OCI-LY1 (cell line): Measurements from ENCODE around the gene FLAD1.
A peak's percentile ranks its signal among the peaks of the same experiment; 100 is the strongest.

Experiments used
- H2AFZ ChIP-seq: fragments of 200-600 bp; sonication (generic), shearing (Covaris generic); 2 replicates; pipeline ENCODE4 v1.6.0; 2014; ENCODE audit warnings: antibody characterized with exemption, mild to moderate bottlenecking, low read length
- H3F3A ChIP-seq: fragments of 200-600 bp; sonication (generic), shearing (Covaris generic); 2 replicates; pipeline ENCODE4 v1.6.0; 2014; ENCODE audit warnings: mild to moderate bottlenecking, antibody characterized with exemption, low read length, moderate library complexity; ENCODE audit not compliant: insufficient read depth
- H3K27ac ChIP-seq: fragments of 200-600 bp; sonication (generic); 2 replicates; pipeline ENCODE4 v1.5.1; 2014; ENCODE audit warnings: low read length, mixed run types, mild to moderate bottlenecking, low read depth; ENCODE audit not compliant: poor library complexity, severe bottlenecking
- H3K27me3 ChIP-seq: fragments of 200-600 bp; sonication (generic); 2 replicates; pipeline ENCODE4 v1.6.0; 2014; ENCODE audit warnings: antibody characterized with exemption, mild to moderate bottlenecking, low read length, moderate library complexity; ENCODE audit not compliant: insufficient read depth
- H3K36me3 ChIP-seq: fragments of 200-600 bp; sonication (generic); 2 replicates; pipeline ENCODE4 v1.6.1; 2014; ENCODE audit warnings: mild to moderate bottlenecking, antibody characterized with exemption, low read length, moderate library complexity, mixed read lengths; ENCODE audit not compliant: insufficient read depth
- H3K4me1 ChIP-seq: fragments of 200-600 bp; sonication (generic); 2 replicates; pipeline ENCODE4 v1.5.1; 2014; ENCODE audit warnings: mild to moderate bottlenecking, low read length, moderate library complexity; ENCODE audit not compliant: insufficient read depth, severe bottlenecking
- H3K4me2 ChIP-seq: fragments of 200-600 bp; sonication (generic), shearing (Covaris generic); 2 replicates; pipeline ENCODE4 v1.6.1; 2014; ENCODE audit warnings: low read length
- H3K4me3 ChIP-seq: fragments of 200-600 bp; sonication (generic); 2 replicates; pipeline ENCODE4 v1.5.1; 2014; ENCODE audit warnings: low read length, low read depth, mild to moderate bottlenecking, mixed read lengths; ENCODE audit not compliant: poor library complexity, severe bottlenecking
- H3K79me2 ChIP-seq: fragments of 200-600 bp; shearing (Covaris generic); 2 replicates; pipeline ENCODE4 v1.6.1; 2016; ENCODE audit warnings: mixed run types, low read length, mixed read lengths; ENCODE audit not compliant: insufficient read depth
- H3K9ac ChIP-seq: fragments of 200-600 bp; sonication (generic), shearing (Covaris generic); 2 replicates; pipeline ENCODE4 v1.6.1; 2014; ENCODE audit warnings: mild to moderate bottlenecking, low read length, mixed read lengths
- H3K9me2 ChIP-seq: fragments of 200-600 bp; sonication (generic), shearing (Covaris generic); 2 replicates; pipeline ENCODE4 v1.6.1; 2014; ENCODE audit warnings: low read depth, mild to moderate bottlenecking, low read length, mixed read lengths
- H3K9me3 ChIP-seq: fragments of 200-600 bp; shearing (Covaris generic); 2 replicates; pipeline ENCODE4 v1.6.1; 2014; ENCODE audit warnings: low read length, mixed read lengths
- H4K20me1 ChIP-seq: fragments of 200-600 bp; sonication (generic), shearing (Covaris generic); 2 replicates; pipeline ENCODE4 v1.6.0; 2016; ENCODE audit warnings: mild to moderate bottlenecking, low read length; ENCODE audit not compliant: insufficient read depth
- EZH2 ChIP-seq: fragments of 200-600 bp; sonication (generic), shearing (Covaris generic); IDR thresholded peaks from 2 replicates; pipeline ENCODE4 v1.8.0; 2017; ENCODE audit warnings: borderline replicate concordance, mixed run types, mild to moderate bottlenecking, antibody characterized with exemption, low read length, moderate library complexity, mixed read lengths
- TF ChIP-seq, protein P1 (sequence below): fragments of 200-600 bp; sonication (generic), shearing (Covaris generic); IDR thresholded peaks from 2 replicates; pipeline ENCODE4 v1.5.1; 2017; ENCODE audit warnings: mild to moderate bottlenecking, antibody characterized with exemption, low read length, moderate library complexity, mixed read lengths

Gene FLAD1

DNA sequence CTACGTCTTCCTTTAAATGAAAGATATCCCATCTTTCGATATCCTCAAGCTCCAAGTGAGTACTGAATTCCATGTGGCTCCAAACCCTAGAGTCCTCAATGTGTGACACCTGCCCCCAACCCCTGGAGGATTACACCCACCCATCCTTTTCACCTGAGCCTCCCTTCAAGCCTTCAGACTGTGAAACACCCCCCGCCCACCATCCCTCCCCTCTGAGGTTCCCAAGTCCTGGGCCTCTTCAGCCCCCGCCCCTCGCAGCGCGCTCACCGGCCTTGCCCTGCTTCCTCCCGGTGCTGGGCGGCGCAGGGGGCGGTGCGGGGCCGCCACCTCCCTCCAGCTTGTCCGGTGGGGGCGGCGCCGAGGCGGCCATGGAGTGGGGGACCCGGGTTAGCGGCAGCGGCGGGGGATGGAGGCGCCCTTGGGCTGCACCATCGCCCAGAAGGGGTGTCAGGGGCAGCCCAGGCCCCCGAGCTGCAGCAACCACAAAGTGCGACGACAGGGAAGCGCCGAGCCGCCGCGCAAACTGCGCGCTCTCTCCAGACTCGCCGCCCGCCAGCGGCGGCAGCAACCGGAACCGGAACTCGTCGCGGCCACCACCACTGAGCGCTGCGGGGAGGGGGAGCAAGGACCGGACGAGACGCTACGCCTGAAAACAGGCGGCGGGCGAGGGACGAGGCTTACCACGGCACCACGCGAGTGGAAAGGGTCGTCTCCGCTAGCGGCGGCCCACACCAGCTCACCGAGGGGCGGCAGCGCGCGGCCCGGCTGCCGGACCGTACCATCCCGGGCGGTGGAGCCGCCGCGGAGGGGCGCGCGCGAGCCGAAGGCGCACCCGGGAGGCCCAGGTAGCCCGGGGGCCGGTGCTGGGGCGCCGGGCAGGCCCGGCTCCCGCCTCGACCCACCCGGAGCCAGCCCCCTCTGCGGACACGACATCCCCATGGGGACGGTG lies 21.7 kb upstream of the FLAD1 start, which contains the start of gene PYGO2:
Gene PYGO2, minus strand, starts transcription at position 576 of the 949 bp plus-strand sequence. Its CDS starts 206 bp downstream, at position 370.
- peak within 1 kb of the TSS; percentile 75 for H3K4me3 ChIP-seq
- no peaks in the 10 kb centered on the region for H3K9me2 ChIP-seq
- peak within 1 kb of the TSS; percentile 99 for H3K9ac ChIP-seq
- H3K79me2 ChIP-seq: peaks cover 5% of the 10 kb centered on the region; the same call in 1 of the 2 replicates
- H3K27ac ChIP-seq: peak within 1 kb of the TSS; percentile 81
- no peak for TF ChIP-seq EZH2
- TF ChIP-seq, protein P1, sequence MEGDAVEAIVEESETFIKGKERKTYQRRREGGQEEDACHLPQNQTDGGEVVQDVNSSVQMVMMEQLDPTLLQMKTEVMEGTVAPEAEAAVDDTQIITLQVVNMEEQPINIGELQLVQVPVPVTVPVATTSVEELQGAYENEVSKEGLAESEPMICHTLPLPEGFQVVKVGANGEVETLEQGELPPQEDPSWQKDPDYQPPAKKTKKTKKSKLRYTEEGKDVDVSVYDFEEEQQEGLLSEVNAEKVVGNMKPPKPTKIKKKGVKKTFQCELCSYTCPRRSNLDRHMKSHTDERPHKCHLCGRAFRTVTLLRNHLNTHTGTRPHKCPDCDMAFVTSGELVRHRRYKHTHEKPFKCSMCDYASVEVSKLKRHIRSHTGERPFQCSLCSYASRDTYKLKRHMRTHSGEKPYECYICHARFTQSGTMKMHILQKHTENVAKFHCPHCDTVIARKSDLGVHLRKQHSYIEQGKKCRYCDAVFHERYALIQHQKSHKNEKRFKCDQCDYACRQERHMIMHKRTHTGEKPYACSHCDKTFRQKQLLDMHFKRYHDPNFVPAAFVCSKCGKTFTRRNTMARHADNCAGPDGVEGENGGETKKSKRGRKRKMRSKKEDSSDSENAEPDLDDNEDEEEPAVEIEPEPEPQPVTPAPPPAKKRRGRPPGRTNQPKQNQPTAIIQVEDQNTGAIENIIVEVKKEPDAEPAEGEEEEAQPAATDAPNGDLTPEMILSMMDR: peak; percentile 80
- peaks cover 34% of the 10 kb centered on the region for H3K4me1 ChIP-seq
- no peak within 1 kb of the TSS for H2AFZ ChIP-seq
- H3K9me3 ChIP-seq: no peaks in the 10 kb centered on the region
- H3F3A ChIP-seq: no peaks in the 10 kb centered on the region
- no peaks in the 10 kb centered on the region for H4K20me1 ChIP-seq
- peaks cover 42% of the 10 kb centered on the region for H3K36me3 ChIP-seq
- H3K4me2 ChIP-seq: peak within 1 kb of the TSS; percentile 71
- H3K27me3 ChIP-seq: no peaks in the 10 kb centered on the region

DNA sequence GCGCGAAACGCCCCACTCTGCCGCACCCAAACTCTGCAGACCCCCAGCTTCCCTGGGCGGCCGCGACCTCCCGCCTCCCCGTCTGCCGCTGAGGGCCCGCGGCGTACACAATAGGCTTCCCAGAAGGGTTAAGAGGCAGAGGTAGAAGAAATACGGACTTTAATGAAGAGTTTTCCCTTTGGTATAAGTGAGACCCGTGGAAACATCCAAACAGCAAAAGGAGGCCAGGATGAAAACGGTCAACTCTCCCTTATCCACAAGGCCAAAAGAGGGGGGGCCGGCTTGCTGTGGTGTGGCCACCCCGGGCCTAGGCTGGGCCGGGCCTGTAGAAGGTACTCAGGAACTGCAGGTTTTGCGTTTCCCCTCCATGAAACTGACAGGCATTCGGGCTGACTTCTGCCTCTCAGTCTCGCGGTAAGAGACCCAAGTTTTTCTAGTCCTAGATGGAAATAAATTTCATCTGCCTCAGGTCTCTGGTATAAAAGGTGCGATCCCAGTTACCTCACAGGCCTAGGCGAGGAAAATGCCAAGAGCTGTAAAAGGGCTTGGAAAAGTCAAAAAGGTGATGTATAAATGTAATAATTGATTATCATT lies 20.9 kb upstream of the FLAD1 start:
- Histone ChIP-seq H3K4me2 (peak overlapping the region; percentile 71), H3K36me3 (peaks cover 50% of the 10 kb centered on the region), H3K27me3 (no peaks in the 10 kb centered on the region), H3K9me2 (no peaks in the 10 kb centered on the region), H3F3A (no peaks in the 10 kb centered on the region), H2AFZ (no peak overlapping the region), H3K9me3 (no peaks in the 10 kb centered on the region), H3K4me1 (peaks cover 28% of the 10 kb centered on the region), H3K9ac (peak overlapping the region; percentile 99), H3K79me2 (peaks cover 5% of the 10 kb centered on the region; the same call in 1 of the 2 replicates), H4K20me1 (no peaks in the 10 kb centered on the region), H3K4me3 (peak overlapping the region; percentile 75), H3K27ac (peak overlapping the region; percentile 81)
- no peak for TF ChIP-seq EZH2
- TF ChIP-seq, protein P1: no peak

DNA sequence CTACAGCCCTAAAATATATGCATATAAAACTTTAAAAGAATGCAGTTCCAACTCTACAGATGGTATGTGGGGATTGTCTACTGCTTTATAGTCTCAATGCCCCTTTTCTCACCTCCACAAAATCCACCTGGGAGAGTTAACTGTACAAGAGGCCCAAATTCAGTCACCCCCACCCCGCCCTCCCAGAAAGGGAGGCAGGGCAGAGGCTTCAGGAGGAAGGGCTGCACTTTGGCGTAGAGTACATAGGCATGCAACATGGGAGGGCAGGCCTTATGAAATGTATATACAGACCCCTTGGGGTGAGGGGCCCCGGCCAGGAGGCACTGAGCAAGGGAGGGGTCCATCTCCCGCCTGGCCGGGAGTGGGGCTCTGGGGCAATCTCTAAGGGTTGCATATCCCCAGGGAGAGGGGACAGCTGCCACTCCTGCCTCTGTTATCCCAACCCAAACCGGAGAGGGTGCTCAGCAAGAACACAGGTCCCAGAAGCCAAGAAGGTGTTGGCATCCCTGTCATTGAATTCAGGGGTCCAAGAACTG lies 20.3 kb upstream of the FLAD1 start:
- Histone ChIP-seq H3K36me3 (peaks cover 56% of the 10 kb centered on the region), H3K27me3 (no peaks in the 10 kb centered on the region), H3K4me1 (peaks cover 28% of the 10 kb centered on the region), H2AFZ (no peak overlapping the region), H4K20me1 (no peaks in the 10 kb centered on the region), H3F3A (no peaks in the 10 kb centered on the region), H3K79me2 (peaks cover 5% of the 10 kb centered on the region; the same call in 1 of the 2 replicates), H3K4me2 (peak overlapping the region; percentile 71), H3K4me3 (peak overlapping the region; percentile 75), H3K9me2 (no peaks in the 10 kb centered on the region), H3K9ac (peak overlapping the region; percentile 99), H3K9me3 (no peaks in the 10 kb centered on the region), H3K27ac (peak overlapping the region; percentile 81)
- TF ChIP-seq EZH2: no peak
- TF ChIP-seq, protein P1: no peak
